ELF-1 (cell line): ENCODE measurements around the gene GBX1.

Experiments
- DNase-seq: peaks from one replicate; pipeline ENCODE4 v3.0.0-alpha.2; 2016; ENCODE audit warnings: low read depth, low spot score

GBX1 gene

GRCh38 chr7:151167197-151167961 is at the start of gene GBX1:
GBX1 (minus strand) TSS chr7:151167694; CDS start chr7:151167548, 146 bp downstream.
- DNase-seq = peak; percentile 47

DNA sequence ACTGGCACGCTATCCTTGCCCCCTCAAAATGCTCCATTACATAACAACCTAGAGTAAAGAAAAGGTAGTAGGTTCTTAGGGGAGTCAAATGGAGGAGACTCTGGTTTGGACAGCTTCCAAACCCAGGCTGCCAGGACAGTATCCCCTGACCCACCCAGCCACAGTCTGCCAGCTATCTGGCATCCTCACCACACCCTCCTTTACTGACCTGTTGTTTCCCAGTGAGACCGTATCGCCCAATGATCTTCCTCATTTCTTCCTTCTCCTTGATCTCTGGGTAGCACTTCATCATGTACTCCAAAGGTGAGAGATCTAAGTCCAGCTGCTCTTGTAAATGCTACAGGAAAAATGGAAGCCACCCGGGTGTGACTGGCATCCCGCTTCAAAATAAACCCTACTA is 47.9 kb upstream of the GBX1 start:
- DNase-seq = no peak

DNA sequence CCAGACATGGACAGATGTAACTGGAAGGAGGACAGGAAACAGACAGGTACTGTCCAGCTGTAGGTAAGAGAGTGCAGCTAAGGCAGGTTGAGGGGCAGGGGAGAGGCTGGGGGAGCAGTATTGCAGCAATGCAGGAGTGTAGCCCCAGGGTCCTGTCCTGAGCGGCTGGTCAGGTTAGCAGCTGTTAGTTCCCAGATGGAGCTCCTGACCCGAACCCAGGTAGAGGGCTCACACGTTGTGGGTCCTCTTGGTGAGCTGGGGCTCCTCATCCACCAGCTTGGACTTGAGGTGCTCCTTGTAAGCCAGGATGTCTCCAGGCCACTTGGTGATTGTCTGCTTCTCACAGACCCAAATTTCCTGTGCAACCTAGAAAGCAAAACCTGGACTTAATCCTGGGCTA is 46.3 kb upstream of the GBX1 start:
- DNase-seq = no peak

DNA sequence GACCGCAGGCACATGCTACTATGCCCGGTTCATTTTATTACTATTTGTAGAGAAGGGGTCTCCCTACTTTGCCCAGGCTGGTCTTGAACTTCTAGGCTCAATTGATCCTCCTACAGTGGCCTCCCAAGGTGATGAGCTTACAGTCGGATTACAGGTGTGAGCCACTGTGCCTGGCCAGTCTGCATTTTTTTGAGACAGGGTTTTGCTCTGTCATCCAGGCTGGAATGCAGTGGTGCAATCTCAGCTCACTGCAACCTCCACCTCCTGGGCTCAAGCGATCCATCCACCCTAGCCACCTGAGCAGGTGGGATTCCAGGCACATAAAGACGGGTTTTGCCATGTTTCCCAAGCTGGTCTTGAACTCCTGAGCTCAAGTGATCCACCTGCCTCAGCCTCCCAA is 45.1 kb upstream of the GBX1 start:
- DNase-seq = no peak

DNA sequence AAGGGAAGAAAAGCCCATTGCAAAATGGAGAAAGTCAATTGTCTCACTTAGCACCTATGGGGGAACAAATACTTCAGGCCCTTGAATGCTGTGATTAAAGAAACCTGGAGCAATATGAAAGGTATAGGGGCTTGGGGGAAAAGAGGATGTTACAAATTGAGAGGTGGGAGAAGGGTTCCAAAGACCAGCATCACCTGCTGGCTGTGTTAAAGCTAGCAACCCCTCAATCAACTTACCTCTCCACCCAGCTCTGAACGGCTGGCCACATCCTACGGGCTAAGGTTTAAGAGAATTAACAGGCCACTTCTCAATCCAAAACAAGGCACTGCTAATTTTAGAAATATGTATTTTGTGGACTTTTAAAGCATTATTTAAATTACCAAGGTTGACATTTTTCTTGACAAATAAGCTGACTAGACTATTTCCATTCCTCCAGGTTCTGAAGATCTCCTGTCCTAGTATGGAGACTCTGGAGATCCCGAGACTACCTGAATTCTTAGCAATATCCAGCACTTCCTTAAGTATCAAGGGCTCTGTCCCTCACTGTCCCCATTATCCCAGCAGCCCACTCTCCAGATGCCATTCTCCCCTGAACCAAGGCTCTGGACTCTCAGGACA is 43.8 kb upstream of the GBX1 start:
- DNase-seq = no peak

- DNase-seq = no peak
Measured at GRCh38 chr7:151210087-151210854, 42.8 kb upstream of the GBX1 start, which contains the start of gene H2BK1. H2BK1 (minus strand) TSS chr7:151210488; CDS start chr7:151210318, 170 bp downstream.

GRCh38 chr7:151209588-151209987 is 42.1 kb upstream of the GBX1 start:
- no peak for DNase-seq

DNA sequence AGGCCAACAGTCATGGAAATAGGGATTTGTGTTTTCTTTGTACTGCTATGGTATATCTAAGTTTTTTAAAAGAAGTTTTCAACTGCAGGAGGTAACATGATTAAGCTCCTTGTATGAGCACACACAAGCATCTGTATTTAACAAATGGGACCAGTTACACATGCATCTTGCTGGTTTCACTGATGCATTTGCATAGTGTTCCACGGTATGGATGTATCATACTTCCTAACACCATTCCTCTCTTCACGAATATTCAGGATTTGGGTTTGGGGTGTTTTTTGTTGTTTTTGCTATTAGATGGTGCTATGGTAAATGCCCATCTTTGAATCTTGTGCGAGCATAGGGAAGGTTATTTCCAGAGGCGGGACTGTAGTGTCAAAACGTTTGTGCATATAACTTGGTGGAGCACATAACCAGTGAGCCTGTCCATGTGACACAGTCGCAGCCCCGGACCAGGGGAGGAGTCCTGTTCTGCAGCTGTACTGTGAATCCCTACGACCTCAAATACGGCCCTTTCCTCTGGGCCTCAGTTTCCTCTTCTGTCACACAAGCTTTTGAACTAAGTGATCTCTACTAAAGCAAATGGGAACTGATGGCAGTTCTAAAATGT is 40.9 kb upstream of the GBX1 start:
- DNase-seq = no peak

GRCh38 chr7:151207804-151208203 is 40.3 kb upstream of the GBX1 start:
- no peak for DNase-seq

GRCh38 chr7:151207315-151207714 is 39.8 kb upstream of the GBX1 start:
- DNase-seq = no peak

GRCh38 chr7:151206914-151207313 is 39.4 kb upstream of the GBX1 start:
- DNase-seq = no peak

- no peak for DNase-seq
Measured at GRCh38 chr7:151205730-151206129, 38.2 kb upstream of the GBX1 start.

GRCh38 chr7:151204383-151205032 is 37.0 kb upstream of the GBX1 start:
- DNase-seq = peak; percentile 68

- DNase-seq = no peak
Measured at GRCh38 chr7:151202836-151203235, 35.3 kb upstream of the GBX1 start.

DNA sequence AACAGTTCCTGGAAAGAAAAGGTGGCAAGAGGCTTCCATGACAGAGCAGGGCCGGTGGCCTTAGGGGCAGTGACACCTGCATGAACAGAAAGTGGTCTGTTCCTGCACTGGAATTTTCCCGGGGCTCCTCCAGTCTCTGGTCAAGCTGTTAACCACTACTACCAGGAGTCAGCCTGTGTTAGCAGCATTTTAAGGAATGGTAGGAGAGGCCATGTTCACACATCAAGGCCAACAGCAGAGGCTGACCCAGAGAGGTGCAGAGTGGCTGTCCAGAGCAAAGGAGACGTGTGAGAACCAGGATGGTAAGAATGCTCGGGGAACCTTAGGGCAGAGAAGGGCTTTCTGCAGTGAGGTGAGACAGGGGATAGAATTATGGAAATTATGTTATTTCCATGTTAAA is 34.3 kb upstream of the GBX1 start:
- no peak for DNase-seq

GRCh38 chr7:151201344-151201743 is 33.9 kb upstream of the GBX1 start:
- no peak for DNase-seq

GRCh38 chr7:151198945-151199848 is 31.7 kb upstream of the GBX1 start:
- peak; percentile 85 for DNase-seq

- DNase-seq = no peak
Measured at GRCh38 chr7:151197932-151198331, 30.4 kb upstream of the GBX1 start.

DNA sequence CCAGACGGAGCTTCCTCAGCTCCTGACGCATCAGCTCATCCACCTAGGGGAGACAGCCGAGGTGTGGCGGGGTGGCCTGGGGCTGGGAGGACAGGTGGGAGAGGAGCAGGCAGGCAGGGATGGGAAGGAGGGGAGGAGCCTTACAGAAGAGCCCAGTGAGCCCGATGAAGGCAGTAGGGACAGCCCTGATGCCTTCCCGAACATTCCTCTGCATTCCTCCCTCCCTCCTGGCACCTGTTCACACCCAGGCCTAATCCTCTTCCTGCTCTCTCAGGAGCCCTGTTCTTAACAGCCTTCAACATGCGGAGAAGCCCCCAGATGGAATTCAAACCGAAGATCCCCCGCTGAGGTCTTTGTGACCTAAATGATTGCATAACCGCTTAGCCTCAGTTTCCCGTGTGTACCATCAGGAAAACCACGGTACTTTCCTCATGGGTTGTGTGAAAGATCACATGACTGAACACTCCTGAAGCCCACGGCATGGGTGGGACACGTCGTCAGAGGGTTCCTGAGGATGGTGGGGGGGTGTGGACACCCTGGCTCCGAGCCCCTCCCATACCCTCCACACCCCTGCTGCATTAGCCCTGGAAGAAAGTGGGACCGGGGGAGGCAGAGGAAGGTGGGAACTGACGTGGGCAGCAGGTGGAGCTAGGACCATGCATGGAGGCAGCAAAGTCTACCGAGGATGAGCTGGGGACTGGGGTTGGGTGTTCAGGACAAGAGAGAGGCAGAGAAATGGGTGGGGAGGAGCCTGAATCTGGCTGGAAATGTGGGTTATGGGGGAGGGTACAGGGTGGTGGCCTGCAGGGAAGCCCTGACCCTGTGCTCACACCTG is 28.3 kb upstream of the GBX1 start:
- DNase-seq = no peak

DNA sequence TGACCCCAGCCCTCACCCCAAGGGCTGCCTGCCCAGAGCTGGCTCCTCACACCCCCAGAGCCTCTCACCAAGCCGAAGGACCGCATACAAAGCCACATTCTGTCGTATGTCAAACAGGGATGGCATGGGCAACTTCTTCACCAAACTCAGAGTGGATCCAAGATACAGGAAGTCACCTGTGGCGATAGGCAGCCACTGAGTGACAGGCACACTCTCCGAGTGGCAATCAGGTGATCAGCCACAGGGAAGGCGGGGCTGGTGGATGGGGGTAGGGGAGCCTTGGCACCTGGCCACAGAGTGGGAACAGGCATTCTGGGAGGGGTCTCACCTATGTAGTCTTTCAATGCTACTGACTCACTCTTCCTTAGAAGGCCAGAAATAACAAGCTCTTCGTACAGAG is 26.7 kb upstream of the GBX1 start:
- no peak for DNase-seq
